Measurements from ENCODE around the gene SYNGR4.
A peak's percentile ranks its signal among the peaks of the same experiment; 100 is the strongest.

The SYNGR4 gene

DNA sequence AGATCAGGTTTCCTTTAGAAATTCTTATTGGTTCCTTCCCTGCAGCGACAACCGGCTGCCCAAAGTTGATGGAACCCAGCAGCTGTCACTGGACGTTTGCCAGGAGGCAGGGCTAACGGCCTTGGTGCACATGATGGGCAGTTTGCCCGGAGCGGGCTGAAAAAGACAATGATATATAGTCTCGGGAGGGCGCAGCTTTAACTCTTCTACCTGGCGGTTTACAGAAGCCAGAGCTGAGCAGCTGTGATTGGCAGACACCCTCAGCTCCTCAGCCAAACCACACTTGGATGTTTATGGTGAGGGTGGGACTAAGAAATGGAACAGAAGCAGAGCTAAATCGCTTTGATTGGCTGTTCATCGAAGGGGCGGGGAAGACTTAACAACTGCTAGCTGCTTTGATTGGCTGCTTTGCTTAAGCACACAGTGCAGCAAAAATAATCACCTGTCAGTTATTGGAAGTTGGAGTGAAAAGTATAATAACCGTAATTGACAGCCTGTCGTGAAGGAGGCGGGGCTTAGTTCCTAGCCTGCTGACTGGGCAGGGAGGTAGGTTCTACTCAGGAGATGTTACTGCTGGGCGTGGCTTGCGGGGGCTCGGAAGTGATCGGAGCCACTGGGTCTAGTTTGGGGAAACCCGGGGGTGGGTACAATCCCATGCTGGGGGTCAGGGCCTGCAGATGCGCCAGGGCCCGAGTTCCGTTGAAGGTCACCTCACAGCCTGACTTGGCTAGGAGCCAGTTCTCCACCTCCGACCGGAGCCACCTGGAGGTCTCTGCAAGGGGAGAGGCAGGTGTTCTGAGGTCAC lies 31.3 kb upstream of the SYNGR4 start:
- ChIA-PET CTCF (interaction anchor here (0.6 to 2.2 kb wide), 4 partner anchors 13 to 156 kb away, joined by 3 to 17 read pairs (median 4); no protein-coding TSS in a partner anchor), POLR2A (ENCODE audit: low non-redundant PET) (interaction anchor here (0.6 to 0.9 kb wide), 3 partner anchors 11 to 52 kb away, joined by 3 to 4 read pairs (median 3); a partner anchor contains a TSS)
- TF ChIP-seq, protein P1, sequence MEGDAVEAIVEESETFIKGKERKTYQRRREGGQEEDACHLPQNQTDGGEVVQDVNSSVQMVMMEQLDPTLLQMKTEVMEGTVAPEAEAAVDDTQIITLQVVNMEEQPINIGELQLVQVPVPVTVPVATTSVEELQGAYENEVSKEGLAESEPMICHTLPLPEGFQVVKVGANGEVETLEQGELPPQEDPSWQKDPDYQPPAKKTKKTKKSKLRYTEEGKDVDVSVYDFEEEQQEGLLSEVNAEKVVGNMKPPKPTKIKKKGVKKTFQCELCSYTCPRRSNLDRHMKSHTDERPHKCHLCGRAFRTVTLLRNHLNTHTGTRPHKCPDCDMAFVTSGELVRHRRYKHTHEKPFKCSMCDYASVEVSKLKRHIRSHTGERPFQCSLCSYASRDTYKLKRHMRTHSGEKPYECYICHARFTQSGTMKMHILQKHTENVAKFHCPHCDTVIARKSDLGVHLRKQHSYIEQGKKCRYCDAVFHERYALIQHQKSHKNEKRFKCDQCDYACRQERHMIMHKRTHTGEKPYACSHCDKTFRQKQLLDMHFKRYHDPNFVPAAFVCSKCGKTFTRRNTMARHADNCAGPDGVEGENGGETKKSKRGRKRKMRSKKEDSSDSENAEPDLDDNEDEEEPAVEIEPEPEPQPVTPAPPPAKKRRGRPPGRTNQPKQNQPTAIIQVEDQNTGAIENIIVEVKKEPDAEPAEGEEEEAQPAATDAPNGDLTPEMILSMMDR (conservative IDR thresholded peaks at IDR 0.05; ENCODE audit: low read depth), result no peak
- DNase-seq (ENCODE audit: low spot score), result peak; percentile 97
- peak overlapping the region; percentile 97 for H3K27ac ChIP-seq

DNA sequence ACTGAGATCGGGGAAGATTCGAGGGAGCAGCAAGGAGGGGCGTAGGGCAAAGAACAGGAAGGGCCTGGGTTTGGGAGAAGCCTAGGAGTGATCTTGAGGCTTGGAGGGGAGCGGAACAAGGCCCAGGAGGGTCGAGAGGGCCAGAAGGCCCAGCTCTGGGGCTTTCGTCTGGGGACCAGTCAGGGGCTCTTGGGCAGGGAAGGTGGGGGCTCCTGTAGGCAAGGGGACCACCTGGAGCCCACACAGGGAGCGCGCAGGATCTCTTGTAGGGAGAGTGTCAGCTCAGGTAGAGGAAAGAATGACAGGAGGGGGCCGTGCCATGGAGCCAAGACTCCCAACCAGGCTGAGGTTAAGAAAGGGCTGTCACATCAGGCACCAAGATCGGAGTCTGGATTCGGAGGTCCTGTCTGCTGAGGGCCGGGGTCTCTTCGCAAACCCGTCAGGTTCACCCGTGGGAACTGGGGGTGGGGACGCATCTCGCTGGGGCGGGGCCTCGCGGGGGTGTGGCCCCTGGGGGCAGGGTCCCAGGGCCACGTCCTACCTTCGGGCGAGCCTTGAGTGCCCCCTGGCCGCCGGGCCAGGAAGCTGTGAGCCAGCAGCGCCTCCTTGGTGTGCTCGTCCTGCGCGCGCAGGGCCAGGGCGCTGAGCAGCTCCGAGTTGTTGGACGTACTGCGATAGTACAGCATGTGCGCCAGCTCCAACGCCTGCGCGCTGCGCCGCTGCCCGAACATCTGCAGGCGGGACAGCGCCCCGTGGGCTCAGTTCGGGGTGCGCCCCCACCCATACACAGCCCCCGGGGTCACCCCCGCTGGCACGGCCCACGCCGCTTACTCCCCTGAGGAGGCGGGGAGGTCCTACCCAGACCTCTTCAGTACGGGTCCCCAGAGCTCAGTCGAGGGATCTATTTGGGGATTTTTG lies 30.4 kb upstream of the SYNGR4 start:
- peak overlapping the region; percentile 97 for H3K27ac ChIP-seq

DNA sequence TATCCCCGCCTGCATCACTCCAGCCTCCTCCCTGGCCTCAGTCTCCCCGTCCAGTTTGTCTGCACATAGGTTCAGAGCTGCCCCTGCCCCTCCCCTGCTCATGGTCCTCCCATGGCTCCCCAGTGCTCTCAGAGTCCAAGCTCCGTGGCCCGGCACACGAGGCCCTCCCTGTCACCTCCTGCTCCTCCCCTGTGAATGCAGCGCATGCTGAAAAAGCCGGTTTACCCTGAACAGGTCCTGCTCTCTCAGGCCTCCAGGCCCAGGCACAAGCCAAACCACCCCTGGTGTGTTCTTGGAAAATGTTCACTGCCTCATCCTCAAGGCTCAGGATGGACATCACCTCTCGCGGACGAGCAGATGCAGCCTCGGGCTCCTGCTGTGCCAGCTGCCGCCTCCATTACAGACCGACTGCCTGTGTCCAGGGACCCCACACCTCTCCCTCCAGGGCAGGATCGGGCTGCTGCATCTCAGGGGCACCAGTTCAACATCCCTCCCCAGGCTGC lies 25.9 kb upstream of the SYNGR4 start:
- DNase-seq (ENCODE audit: low spot score), result no peak
- TF ChIP-seq, protein P1 (conservative IDR thresholded peaks at IDR 0.05; ENCODE audit: low read depth), result no peak
- peak overlapping the region; percentile 11; the same call in 1 of the 2 replicates for H3K27ac ChIP-seq
- ChIA-PET POLR2A (ENCODE audit: low non-redundant PET) (no interaction called here), CTCF (interaction anchor here (0.7 kb wide), 1 partner anchor 31 kb away, joined by 3 read pairs; no protein-coding TSS in a partner anchor)

More for the DNA sequence above, 30.4 kb upstream of the SYNGR4 start:
- TF ChIP-seq, protein P1 (conservative IDR thresholded peaks at IDR 0.05; ENCODE audit: low read depth), result peak; percentile 75
- peak; percentile 74 for DNase-seq (ENCODE audit: low spot score)
- POLR2A ChIA-PET (ENCODE audit: low non-redundant PET), result interaction anchor here (0.5 kb wide), 1 partner anchor 1578 kb away, joined by 3 read pairs; no protein-coding TSS in a partner anchor
- CTCF ChIA-PET, result interaction anchor here (0.8 to 2.2 kb wide), 4 partner anchors 14 to 57 kb away, joined by 3 to 17 read pairs (median 4); no protein-coding TSS in a partner anchor

DNA sequence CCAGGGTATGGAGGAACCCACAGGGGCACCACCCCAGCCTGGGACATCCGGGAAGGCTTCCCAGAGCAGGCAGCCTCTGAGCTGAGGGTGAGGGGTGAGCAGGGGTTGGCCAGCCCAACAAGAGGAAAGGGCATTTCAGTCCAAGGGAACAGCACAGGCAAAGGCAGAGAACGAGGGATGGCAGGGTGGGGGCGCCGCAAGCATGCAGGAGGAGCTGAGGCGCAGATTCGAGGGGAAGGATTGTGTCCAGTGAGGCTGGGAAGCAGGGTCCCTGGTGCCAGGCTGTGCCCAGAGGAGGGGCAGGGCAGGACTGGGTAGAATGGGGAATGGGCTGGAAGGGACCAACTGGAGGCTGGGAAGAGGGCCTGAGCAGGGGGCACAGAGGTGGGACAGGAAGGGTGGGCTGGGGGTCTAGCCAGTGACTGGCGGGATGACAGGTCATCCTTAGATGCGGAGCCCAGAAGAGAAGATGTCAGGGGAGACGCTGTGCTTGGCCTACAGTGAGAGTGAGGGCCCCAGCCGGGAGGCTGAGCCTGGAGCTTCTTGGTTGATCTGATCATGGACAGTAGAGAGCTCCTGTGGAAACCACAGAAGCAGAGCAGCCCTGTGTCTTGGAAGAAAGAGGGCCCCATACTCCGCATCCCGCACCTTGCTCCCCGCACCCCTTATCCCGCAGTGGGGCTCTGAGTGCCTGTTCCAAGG lies 25.2 kb upstream of the SYNGR4 start:
- CTCF ChIA-PET, result no interaction called here
- POLR2A ChIA-PET (ENCODE audit: low non-redundant PET), result interaction anchor here (1.0 kb wide), 1 partner anchor 25 kb away, joined by 3 read pairs; the partner anchor contains the start of genes SYNGR4 and TMEM143
- no peak for DNase-seq (ENCODE audit: low spot score)
- H3K27ac ChIP-seq, result peak overlapping the region; percentile 11; the same call in 1 of the 2 replicates
- TF ChIP-seq, protein P1 (conservative IDR thresholded peaks at IDR 0.05; ENCODE audit: low read depth), result no peak

DNA sequence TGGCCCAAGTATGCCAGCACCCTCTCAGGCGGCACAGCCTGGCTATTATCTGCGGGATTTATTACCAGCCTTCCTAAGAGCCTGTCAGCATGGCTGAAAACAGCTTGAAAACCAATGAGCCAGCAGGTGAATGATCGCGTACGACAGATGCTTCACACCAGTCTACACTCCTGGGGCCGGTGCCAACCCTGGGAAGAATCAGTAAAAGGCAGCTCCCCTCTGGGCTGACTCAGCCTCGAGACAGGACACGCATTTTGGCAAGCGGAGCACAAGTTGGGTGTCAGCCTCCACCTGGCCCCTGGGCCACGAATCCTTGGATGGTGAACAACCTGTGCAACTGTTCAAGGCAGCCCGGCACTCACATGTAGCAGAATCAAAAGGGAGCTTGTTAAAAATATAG lies 23.2 kb upstream of the SYNGR4 start:
- peak overlapping the region; percentile 75 for H3K27ac ChIP-seq
- DNase-seq (ENCODE audit: low spot score), result peak; percentile 86
- CTCF ChIA-PET, result interaction anchor here (0.5 kb wide), 1 partner anchor 13 kb away, joined by 3 read pairs; no protein-coding TSS in a partner anchor
- TF ChIP-seq, protein P1 (conservative IDR thresholded peaks at IDR 0.05; ENCODE audit: low read depth), result no peak
- POLR2A ChIA-PET (ENCODE audit: low non-redundant PET), result interaction anchor here (0.5 to 0.9 kb wide), 3 partner anchors 19 to 87 kb away, joined by 3 to 8 read pairs (median 4); partner anchors contain the start of genes SYNGR4 and TMEM143
